Measurements from ENCODE around the gene CHST9.

CHST9 gene

GRCh38 chr18:26875040-26875654, 310.0 kb downstream of the CHST9 start:
- no peak for DNase-seq (ENCODE audit: low read depth)
- no peak overlapping the region for H3K4me3 ChIP-seq (ENCODE audit: low read depth, low read length)
- no peak for TF ChIP-seq CTCF (IDR thresholded peaks at IDR 0.05; ENCODE audit: control insufficient read depth, extremely low read depth, insufficient read depth)

- no peak for TF ChIP-seq CTCF (IDR thresholded peaks at IDR 0.05; ENCODE audit: control insufficient read depth, extremely low read depth, insufficient read depth)
- DNase-seq (ENCODE audit: low read depth), result no peak
- H3K4me3 ChIP-seq (ENCODE audit: low read depth, low read length), result no peak overlapping the region
Observed at GRCh38 chr18:26874283-26874682, 310.8 kb downstream of the CHST9 start.

- DNase-seq (ENCODE audit: low read depth), result no peak
- TF ChIP-seq CTCF (IDR thresholded peaks at IDR 0.05; ENCODE audit: control insufficient read depth, extremely low read depth, insufficient read depth), result no peak
- H3K4me3 ChIP-seq (ENCODE audit: low read depth, low read length), result no peak overlapping the region
Observed at GRCh38 chr18:26869640-26870039, 315.5 kb downstream of the CHST9 start.

GRCh38 chr18:26868968-26869586, 316.0 kb downstream of the CHST9 start:
- no peak overlapping the region for H3K4me3 ChIP-seq (ENCODE audit: low read depth, low read length)
- DNase-seq (ENCODE audit: low read depth), result no peak

GRCh38 chr18:26867471-26867870, 317.6 kb downstream of the CHST9 start:
- no peak for TF ChIP-seq CTCF (IDR thresholded peaks at IDR 0.05; ENCODE audit: control insufficient read depth, extremely low read depth, insufficient read depth)
- no peak for DNase-seq (ENCODE audit: low read depth)
- H3K4me3 ChIP-seq (ENCODE audit: low read depth, low read length), result no peak overlapping the region

More at GRCh38 chr18:26868968-26869586, 316.0 kb downstream of the CHST9 start:
- no peak for TF ChIP-seq CTCF (IDR thresholded peaks at IDR 0.05; ENCODE audit: control insufficient read depth, extremely low read depth, insufficient read depth)

GRCh38 chr18:26865557-26865956, 319.6 kb downstream of the CHST9 start, which contains the start of gene AQP4:
Gene AQP4, minus strand, starts transcription at chr18:26865707. Its CDS starts 18 bp downstream, at chr18:26865689.
- no peak within 1 kb of the TSS for H3K4me3 ChIP-seq (ENCODE audit: low read depth, low read length)
- TF ChIP-seq CTCF (IDR thresholded peaks at IDR 0.05; ENCODE audit: control insufficient read depth, extremely low read depth, insufficient read depth), result no peak
- no peak for DNase-seq (ENCODE audit: low read depth)

Measured in LNCaP clone FGC (cell line).